Activated T-helper 1 cell treated with anti-CD3 and anti-CD28 coated beads, Interleukin-2, amount 50 U/mL, for 16 hours (primary cell): ENCODE measurements around the gene RNH1.

ENCODE experiments used
- DNase-seq, 2 donors: peaks; one replicate each; pipeline ENCODE4 v3.0.0-alpha.2; 2020; ENCODE audit warnings: low read depth in 1 of 2, low spot score in 1 of 2

Gene RNH1

DNA sequence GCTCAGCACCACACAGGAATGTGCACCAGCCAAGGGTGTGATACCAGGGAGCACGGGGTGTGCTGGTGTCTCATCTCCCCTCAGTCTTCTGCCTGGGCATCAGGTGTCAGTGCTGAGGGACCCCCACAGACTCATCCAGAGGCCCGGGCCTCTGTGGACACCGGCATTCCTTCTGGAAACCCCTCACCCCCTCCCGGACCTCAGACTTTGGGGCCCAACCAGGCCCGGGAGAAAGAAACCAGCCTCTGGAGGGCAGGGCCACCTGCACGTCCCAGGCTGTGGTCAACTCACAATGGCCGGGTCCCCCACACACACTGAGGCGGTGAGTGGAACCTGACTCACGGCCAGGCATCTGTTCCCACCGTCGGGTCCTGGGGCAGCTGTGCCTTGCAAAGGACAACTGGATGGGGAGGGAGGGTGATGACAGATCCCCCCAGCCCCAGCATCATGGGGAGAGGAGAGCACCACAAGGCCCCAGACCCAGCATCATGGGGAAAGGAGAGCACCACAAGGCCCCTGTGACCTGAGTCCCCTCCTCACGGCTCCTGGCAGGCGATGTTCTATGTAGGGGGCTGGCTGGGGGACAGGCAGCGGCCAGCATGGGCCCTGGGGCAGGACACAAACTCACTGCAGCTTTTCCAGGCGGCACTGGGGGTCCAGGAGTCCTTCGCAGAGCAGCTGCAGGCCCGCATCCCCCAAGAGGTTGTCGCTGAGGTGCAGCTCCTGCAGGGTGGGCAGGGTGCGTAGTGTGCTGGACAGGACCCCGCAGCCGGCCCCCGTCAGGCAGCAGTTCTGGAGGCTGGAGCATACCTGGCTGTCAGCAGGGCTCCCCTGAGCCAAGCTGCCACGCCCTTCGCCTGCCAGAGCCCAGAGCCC, 7.6 kb downstream of the RNH1 start:
- no peak for DNase-seq

- no peak for DNase-seq
Observed at GRCh38 chr11:498297-499181, 8.5 kb downstream of the RNH1 start.

DNA sequence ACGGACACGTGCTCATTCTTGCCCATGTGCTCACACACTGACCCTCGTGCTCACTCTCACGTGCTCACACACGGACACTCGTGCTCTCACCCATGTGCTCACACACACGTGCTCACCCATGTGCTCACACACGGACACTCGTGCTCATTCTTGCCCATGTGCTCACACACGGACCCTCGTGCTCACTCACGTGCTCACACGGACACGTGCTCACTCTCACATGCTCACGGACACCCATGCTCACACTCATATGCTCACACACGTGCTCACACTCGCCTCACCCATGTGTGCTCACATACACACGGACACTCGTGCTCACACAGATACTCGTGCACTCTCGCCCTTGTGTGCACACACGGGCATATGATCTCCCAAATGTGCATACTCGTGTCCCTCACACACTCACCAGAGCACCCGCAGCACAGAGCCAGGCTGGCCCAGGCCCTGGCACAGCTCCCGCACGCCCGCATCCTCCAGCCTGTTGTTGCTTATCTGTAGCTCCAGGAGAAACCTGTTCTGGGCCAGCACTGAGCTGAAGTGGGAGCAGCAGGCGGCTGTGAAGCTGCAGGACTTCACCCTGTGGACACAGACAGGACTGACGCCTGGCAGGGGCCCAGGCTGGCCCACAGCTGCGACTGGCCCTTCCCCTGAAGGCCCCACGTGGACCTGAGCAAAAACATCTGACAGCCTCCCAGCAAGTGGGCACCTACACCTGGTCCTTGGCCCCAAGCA, 9.3 kb downstream of the RNH1 start:
- DNase-seq: no peak

DNA sequence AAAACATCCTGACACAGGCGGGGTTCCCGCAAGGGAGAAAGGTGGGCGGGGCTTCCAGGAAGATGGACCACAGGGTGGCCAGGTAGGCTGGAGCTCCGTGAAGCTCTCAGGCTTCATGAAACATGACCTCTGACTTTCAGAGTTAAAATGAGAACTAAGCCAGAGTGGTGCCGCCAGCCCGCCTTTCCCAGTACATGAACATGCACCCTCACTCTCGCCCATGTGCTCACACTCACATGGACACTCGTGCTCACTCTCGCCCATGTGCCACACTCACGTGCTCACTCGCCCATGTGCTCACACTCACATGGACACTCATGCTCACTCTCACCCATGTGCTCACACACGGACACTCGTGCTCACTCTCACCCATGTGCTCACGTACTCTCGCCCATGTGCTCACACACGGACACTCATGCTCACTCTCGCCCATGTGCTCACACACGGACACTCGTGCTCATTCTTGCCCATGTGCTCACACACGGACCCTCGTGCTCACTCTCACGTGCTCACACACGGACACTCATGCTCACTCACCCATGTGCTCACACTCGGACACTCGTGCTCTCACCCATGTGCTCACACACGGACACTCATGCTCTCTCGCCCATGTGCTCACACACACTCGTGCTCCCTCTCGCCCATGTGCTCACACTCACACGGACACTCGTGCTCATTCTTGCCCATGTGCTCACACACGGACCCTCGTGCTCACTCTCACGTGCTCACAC, 10.0 kb downstream of the RNH1 start:
- no peak for DNase-seq

- no peak for DNase-seq
Observed at GRCh38 chr11:495537-495931, 11.5 kb downstream of the RNH1 start.

DNA sequence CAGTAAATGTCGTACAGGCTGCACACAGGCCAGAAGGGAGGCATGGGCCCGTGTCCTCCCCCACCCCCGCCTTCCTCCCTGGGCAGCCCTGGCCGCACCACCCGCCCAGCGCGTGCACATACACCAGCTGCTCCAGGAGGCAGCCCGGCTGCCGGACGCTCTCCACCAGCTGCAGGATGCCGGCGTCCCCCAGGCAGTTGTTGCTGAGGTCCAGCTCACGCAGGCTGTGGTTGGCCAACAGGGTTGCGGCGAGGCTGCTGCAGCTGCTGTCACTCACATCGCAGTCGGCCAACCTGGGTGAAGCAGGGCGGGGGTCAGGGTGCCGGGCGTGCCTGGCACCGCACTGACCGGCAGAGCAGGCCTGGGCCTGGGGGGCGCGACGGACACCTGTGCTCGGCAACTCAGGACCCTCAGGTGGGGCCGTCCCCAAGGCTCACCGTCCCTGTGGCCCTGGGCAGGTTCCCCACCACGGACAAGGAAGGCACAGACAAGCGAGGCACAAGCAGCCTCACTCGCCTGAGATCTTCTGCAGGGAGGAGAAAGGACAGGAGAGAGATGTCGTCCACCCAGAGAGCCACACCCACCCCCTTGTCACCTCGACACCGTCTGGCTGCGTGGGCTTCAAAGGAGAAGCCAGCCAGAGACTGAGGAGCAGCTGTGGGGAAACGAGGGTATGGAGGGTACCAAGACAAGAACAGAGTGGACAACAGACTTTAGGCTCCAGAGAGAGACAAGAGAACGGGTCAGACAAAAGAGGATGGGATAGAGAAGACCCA, 12.1 kb downstream of the RNH1 start:
- no peak for DNase-seq

DNA sequence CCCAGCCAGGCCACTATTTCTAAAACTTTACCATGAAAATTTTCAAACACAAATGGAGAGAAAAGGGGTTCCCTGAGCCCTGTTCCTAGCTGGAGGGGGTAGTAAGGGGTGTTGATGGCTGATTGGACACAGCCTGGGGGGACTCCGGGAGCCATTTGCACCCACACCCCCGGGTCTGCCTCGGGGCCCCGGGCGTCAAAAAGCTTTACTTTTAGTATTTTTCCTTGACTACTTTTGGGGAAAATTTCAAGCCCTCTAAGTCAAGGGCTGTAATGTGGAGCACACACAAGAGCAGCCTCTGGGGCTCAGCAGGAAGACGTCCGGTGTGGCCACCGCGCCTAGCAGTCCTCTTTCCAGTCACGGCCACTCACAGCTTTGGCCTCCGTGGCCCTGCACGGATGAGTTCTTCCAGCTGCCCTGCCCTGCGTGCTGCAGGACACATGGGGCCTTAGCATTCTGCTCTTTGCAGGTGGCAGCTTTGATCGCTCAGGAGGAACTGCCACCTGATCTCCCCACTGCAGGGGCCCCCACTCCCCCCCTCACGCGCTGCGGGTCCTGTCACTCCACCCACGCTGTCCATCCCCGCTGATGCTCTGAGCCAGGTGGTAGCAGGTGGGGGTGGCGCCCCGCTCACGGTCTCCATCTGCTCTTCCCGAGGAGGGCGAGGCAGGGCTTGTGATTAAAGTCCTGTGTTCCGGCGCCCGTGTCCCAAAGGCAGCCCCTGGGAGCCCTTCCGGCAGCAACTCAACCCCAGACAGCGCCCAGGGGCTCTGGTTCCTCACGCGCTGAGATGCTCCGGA, 14.4 kb downstream of the RNH1 start:
- no peak for DNase-seq

GRCh38 chr11:491358-491757, 15.7 kb downstream of the RNH1 start:
- DNase-seq: no peak

GRCh38 chr11:490930-491260, 16.1 kb downstream of the RNH1 start:
- no peak for DNase-seq

DNA sequence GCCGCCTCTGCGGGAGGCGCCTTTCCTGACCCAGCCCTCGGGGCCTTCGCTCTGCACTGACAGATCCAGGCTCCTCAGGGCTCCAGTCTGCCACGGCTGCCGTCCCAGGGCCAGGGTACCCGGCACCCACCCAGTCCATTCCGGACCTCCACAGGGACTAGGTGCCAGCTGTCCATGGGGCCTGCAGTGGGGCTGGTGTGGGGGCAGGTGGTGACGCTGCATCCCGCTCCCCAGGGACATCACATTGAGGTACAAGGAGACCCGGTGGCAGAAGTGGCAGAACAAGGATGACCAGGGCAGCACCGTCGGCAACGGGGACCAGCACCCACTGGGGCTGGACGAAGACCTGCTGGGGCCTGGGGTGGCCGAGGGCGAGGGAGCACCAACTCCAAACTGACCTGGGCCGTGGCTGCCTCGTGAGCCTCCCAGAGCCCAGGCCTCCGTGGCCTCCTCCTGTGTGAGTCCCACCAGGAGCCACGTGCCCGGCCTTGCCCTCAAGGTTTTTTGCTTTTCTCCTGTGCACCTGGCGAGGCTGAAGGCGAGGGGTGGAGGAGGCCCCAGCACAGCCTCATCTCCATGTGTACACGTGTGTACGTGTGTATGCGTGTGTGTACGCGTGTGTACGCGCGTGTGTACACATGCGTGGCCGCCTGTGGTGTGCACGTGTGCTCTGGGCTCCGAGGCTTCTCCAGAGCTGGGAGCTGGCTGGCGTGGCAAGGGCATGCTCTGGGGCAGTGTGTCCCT, 16.7 kb downstream of the RNH1 start:
- no peak for DNase-seq

GRCh38 chr11:489610-490185, 17.3 kb downstream of the RNH1 start:
- no peak for DNase-seq

GRCh38 chr11:488992-489391, 18.1 kb downstream of the RNH1 start:
- DNase-seq: no peak

- no peak for DNase-seq
Observed at GRCh38 chr11:488579-488978, 18.5 kb downstream of the RNH1 start.

- DNase-seq: no peak
Observed at GRCh38 chr11:488062-488461, 19.0 kb downstream of the RNH1 start.

DNA sequence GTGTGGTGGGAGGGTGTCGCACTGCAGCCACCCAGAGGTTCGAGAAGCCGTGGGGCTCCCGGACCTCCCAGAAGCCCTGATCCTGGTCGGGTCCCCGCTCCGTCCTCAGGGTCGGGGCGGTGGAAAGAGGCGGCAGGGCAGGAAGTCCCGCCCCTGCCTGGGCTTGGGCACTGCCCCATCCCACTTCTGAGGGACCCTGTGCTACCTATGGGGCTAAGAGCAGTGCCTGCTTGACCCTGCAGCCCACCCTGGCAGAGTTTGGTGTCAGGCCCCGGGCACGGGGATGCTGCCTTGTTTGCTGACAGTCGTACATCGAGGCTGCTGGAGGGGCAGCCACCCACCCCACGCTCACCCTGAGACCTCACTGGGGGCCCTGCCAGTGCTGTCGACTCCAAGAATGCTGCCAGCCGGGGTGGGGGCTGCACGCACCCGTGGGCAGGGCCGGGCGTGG, 19.4 kb downstream of the RNH1 start:
- no peak for DNase-seq

DNA sequence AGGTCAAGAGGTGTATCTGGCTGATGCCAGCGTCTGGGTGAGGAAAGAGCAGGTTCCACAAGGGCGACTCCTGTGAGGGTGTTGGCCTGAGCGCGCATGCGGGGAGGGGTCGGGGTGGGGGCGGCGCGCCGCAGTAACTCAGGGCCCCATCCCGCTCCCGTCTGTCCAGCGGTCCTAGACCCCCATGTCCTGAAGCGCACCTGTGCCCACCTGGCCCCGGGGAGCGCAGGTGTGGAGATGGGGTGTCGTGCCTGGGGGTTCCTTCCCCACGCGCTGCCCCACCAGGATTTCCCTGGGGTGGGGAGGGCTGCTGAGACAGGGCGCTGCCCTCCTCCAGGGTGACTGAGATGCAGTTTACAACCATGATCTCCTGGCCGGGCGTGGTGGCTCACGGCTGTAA, 20.9 kb downstream of the RNH1 start:
- no peak for DNase-seq

- no peak for DNase-seq
Observed at GRCh38 chr11:484616-485015, 22.4 kb downstream of the RNH1 start.

- no peak for DNase-seq
Observed at GRCh38 chr11:479311-479710, 27.7 kb downstream of the RNH1 start.
